T-helper 2 cell treated with Interferon-gamma antibody and Interleukin-4, amounts not matched to agents 5 μg/mL and 100 μg/mL, for 36 hours (primary cell): ENCODE results near the gene PRODH.
"Not testable (repeated sequence)": the region's sequence is repeated elsewhere in the genome, so short reads cannot be mapped to it uniquely, and the experiment has no call there.

Experiments
- DNase-seq: peaks from one replicate; pipeline ENCODE4 v3.0.0; 2021; ENCODE audit warnings: low spot score
- H3K27ac Mint-ChIP-seq: one replicate; pipeline ENCODE4 v1.8.0; 2021; ENCODE audit warnings: mild to moderate bottlenecking, mixed read lengths
- H3K27me3 Mint-ChIP-seq: one replicate; pipeline ENCODE4 v1.8.0; 2021; ENCODE audit warnings: low read depth, mixed read lengths
- H3K36me3 Mint-ChIP-seq: one replicate; pipeline ENCODE4 v1.8.0; 2021; ENCODE audit warnings: low read depth, mixed read lengths
- H3K4me1 Mint-ChIP-seq: one replicate; pipeline ENCODE4 v1.8.0; 2021; ENCODE audit warnings: low read depth, mixed read lengths
- H3K4me3 Mint-ChIP-seq: one replicate; pipeline ENCODE4 v1.8.0; 2022; ENCODE audit warnings: mild to moderate bottlenecking, moderate library complexity, mixed read lengths
- H3K9me3 Mint-ChIP-seq: one replicate; pipeline ENCODE4 v1.8.0; 2021; ENCODE audit warnings: mixed read lengths

PRODH gene

DNA sequence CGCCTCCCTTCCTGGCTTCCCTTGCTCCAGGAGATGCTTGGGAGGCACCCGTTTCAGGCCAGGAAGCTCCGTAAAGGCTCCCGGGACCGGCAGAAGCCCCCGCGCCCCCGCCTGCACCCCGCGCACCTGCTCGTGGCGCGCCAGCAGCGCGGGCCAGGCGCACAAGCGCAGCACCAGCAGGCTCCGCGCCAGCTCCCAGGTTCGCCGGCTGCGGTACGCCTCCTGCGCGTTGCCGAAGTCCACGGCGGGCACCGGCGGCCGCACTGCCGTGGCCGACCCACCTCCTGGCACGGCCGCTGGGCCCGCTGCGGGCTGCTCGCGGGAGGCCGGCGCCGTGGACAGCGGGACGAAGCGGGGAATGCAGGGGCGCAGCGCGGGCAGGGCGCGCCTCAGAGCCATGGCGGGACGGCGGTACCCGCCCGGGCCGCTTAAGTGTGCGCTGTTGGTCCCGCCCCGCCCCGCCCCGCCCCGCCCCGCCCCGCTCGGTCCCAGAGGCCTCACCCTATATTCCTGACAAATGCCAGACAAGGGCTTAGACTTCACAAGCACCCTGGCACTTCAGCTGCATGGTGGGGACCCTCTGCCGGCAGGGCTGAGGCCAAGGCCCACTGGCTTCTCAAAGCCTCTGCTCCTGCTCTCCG lies at the start of gene PRODH:
Gene PRODH, minus strand, starts transcription at position 405 of the 641 bp plus-strand sequence. Its CDS starts 6 bp downstream, at position 399.
- H3K9me3 Mint-ChIP-seq: no peaks in the 10 kb centered on the region
- no peaks in the 10 kb centered on the region for H3K27me3 Mint-ChIP-seq
- no peak within 1 kb of the TSS for H3K4me3 Mint-ChIP-seq
- no peaks in the 10 kb centered on the region for H3K36me3 Mint-ChIP-seq
- no peak for DNase-seq
- H3K4me1 Mint-ChIP-seq: no peaks in the 10 kb centered on the region
- no peak within 1 kb of the TSS for H3K27ac Mint-ChIP-seq

DNA sequence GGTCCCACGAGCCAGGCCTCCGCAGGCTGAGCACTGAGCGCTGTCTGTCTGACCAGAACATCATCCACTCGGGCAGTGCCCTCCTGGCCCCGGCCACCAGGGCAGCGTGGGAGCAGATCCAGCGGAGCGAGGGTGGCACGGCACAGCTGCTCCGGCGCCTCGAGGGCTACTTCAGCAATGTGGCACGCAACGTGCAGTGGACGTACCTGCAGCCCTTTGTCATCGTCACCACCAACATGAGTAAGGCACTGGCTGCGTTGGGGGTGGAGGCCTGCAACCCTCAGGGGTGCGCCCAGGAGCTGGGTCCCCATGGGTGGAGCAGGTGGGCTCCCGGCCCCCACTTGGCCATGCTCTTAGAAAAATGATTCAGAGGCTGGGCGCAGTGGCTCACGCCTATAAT lies 49.7 kb upstream of the PRODH start:
- Mint-ChIP-seq H3K4me1 (no peaks in the 10 kb centered on the region), H3K9me3 (no peaks in the 10 kb centered on the region), H3K27ac (no peak overlapping the region), H3K27me3 (no peaks in the 10 kb centered on the region), H3K4me3 (no peak overlapping the region), H3K36me3 (no peaks in the 10 kb centered on the region)
- DNase-seq: no peak

DNA sequence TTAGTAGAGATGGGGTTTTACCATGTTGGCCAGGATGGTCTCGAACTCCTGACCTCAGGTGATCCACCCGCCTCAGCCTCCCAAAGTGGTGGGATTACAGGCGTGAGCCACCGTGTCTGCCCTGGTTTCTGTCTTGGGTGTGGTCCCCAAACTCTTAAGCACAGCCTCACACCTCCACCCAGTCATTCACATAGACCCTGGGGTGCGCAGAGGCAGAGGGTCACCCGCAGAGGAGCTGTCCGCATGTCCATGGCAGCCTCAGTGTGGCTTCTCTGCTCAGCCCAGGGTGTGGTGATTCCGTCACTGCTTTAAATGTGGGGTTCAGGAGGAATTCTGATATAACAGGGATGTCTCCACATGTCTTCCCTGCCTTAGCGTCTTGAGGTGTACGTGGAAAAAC lies 48.5 kb upstream of the PRODH start:
- no peaks in the 10 kb centered on the region for H3K27me3 Mint-ChIP-seq
- DNase-seq: no peak
- no peak overlapping the region for H3K4me3 Mint-ChIP-seq
- H3K9me3 Mint-ChIP-seq: peaks cover 1% of the 10 kb centered on the region
- no peaks in the 10 kb centered on the region for H3K4me1 Mint-ChIP-seq
- H3K27ac Mint-ChIP-seq: no peak overlapping the region
- H3K36me3 Mint-ChIP-seq: no peaks in the 10 kb centered on the region

DNA sequence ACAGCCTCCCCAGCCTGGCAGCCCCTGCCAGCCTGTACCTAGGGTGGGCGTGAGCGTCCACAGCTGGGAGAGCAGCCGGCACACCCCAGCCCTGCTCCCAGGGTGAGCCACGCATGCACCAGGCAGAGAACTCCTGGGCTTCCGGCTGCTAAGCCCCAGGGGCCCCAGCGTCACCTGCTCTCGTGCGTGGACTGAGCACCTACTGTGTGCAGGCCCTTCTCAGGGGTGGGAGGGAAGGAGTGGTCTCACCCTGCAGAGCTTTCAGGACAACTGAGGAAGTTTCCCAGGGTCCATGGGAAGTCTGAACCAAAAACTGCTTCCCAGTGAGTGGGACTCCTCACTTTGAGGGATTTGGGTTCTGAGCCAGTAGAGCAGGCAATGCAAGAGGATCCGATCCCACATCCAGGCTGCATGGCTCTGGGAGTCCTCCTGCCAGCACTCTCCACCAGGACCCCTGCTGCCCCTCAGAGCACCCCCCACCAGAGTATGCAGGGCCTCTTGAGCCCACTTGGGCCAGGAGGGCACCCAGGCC lies 47.1 kb upstream of the PRODH start:
- H3K27ac Mint-ChIP-seq: no peak overlapping the region
- H3K9me3 Mint-ChIP-seq: peaks cover 3% of the 10 kb centered on the region
- H3K36me3 Mint-ChIP-seq: no peaks in the 10 kb centered on the region
- H3K4me1 Mint-ChIP-seq: no peaks in the 10 kb centered on the region
- DNase-seq: no peak
- no peak overlapping the region for H3K4me3 Mint-ChIP-seq
- no peaks in the 10 kb centered on the region for H3K27me3 Mint-ChIP-seq

- H3K4me3 Mint-ChIP-seq: no peak overlapping the region
- no peaks in the 10 kb centered on the region for H3K4me1 Mint-ChIP-seq
- H3K27me3 Mint-ChIP-seq: no peaks in the 10 kb centered on the region
- H3K36me3 Mint-ChIP-seq: no peaks in the 10 kb centered on the region
- peaks cover 3% of the 10 kb centered on the region for H3K9me3 Mint-ChIP-seq
- no peak for DNase-seq
- no peak overlapping the region for H3K27ac Mint-ChIP-seq
These were observed 44.7 kb upstream of the PRODH start for GRCh38 chr22:18980829-18981228.

DNA sequence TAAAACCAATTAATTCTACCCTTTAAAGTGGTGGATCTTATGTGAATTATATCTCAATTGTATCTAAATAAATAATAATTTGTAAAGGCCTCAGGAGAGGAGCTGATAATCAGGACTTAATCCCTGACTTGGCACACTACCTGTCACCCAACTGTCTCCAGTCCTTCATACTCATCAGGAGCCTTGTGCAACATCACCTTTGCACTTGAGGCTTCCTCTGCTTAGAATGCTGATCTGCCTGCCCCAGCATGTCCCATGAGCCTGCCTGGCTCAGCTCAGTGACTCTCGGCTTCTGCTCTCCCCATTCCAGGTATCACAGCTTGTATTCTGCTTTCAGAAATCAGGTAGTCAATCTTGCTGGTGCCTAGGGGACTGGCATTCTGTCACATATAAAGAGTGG lies 43.9 kb upstream of the PRODH start:
- Mint-ChIP-seq H3K27ac (no peak overlapping the region), H3K4me3 (no peak overlapping the region), H3K36me3 (no peaks in the 10 kb centered on the region), H3K4me1 (no peaks in the 10 kb centered on the region), H3K9me3 (peaks cover 3% of the 10 kb centered on the region), H3K27me3 (no peaks in the 10 kb centered on the region)
- DNase-seq: no peak

DNA sequence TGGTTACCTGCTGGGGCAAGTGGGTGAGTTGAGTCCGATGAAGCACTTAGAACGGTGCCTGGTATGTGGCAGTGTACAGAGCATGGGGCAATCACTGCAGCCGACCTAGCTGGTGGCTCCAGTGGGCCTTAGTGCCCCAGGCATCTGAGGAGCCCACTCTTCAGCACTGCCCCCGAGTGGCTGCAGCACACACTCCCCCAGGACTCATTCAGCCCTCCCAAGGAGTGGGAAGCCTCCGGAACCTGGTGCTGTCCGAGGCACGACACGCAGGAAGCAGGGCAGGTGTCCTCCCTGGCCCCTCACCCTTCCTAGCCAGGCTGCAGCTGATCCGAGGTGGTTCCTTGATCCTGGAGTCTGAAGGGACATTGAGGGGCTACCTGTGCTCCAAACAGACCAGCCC lies 42.4 kb upstream of the PRODH start:
- H3K36me3 Mint-ChIP-seq: no peaks in the 10 kb centered on the region
- H3K4me3 Mint-ChIP-seq: no peak overlapping the region

DNA sequence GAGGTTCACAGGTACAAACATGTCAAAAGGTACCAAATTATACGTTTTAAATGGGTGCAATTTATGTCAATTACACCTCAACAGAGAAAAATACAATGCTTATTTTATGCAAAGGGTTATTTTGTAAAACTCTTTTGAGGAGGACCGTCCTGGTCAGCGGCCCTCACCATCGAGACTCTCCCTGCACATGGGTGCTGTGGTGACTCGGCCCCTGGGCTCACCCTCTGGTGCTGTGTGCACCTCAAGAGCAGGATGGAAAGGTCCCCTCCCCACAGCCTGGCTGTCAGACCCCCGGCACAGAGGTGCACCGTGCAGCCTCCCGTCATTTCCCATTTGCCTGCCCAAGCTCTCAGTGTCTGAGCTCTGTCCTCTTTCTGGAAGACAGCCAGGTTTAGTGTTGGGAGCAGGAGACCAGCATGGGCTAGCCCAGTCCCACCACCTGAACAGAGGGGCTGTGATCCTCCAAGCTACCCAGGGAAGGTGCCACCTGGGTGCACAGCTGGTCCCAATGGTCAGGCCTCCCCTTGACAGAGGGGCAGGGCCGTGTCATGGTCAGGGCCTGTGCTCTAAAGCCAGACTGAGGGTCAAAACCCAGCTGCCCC lies 41.8 kb upstream of the PRODH start:
- H3K9me3 Mint-ChIP-seq: peaks cover 3% of the 10 kb centered on the region
- H3K27ac Mint-ChIP-seq: no peak overlapping the region
- H3K27me3 Mint-ChIP-seq: no peaks in the 10 kb centered on the region
- DNase-seq: no peak
- H3K4me1 Mint-ChIP-seq: no peaks in the 10 kb centered on the region
- H3K36me3 Mint-ChIP-seq: no peaks in the 10 kb centered on the region
- H3K4me3 Mint-ChIP-seq: no peak overlapping the region

More for the DNA sequence above, 42.4 kb upstream of the PRODH start:
- H3K27ac Mint-ChIP-seq: no peak overlapping the region
- H3K27me3 Mint-ChIP-seq: no peaks in the 10 kb centered on the region
- H3K9me3 Mint-ChIP-seq: peaks cover 3% of the 10 kb centered on the region
- DNase-seq: no peak
- H3K4me1 Mint-ChIP-seq: no peaks in the 10 kb centered on the region

DNA sequence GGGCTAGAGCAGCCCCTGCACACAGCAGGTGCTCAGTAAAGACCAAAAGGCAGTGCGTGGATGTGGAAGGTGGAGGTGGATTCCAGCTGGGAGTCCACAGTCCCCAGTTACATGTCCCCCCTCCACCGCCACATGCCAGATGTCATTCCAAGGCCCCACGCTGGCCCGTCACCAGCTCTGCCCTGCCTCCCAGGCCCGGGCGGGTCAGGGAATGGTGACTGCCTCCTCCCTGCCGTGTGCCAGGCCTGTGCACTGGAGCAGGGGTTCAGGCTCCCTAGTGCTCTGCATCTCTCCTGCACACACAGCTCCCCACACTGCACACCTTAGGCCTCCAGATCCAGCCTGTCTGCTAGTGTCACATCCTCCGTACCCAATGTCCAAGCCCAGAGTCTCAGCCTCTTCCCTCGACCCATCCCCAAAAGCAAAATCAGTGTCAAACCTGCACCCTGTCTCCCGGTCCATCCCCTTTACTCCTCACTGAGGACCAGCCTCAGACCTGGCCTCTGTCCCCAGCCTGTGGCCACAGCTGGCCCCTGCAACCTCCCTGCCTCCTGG lies 40.2 kb upstream of the PRODH start:
- DNase-seq: no peak
- H3K27ac Mint-ChIP-seq: no peak overlapping the region
- peaks cover 3% of the 10 kb centered on the region for H3K9me3 Mint-ChIP-seq
- no peaks in the 10 kb centered on the region for H3K36me3 Mint-ChIP-seq
- peaks cover 5% of the 10 kb centered on the region for H3K27me3 Mint-ChIP-seq
- H3K4me1 Mint-ChIP-seq: no peaks in the 10 kb centered on the region
- no peak overlapping the region for H3K4me3 Mint-ChIP-seq

DNA sequence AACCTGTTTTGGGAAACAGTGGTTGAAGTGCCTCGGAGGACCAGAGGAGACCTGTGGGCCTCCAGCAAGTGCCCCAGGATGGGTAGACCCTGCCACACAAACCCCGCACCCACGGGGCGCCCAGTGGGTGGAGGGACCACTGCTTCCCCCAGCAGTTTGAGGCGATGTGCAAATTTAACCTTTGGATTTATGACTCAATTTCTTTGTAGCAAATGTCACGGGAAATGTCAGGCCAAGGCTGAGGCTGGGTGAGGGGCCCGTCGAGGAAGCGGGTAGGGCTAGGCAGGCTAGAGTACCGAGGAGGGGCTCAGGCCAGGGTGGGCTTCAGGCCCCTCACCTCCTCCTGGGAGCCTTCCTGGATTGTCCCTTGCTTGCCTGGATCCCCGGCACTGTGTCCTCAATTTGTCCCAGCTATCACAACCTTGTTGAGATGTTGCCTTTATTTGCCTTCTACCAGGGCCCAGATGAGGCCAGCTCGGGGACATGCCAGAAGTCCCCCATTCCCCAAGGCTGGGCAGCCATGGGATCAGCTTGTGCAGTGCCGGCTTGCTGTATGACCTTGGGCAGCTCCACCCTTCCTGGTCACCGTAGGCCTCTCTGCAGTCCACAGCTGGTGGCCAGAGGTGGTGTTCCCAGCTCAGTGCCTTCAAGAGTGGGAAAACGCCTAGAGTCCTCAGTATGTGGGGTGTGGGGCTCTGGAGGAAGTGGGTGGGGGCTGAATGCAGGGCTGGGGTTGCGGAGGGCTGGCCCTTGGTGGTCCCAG lies 39.5 kb upstream of the PRODH start:
- H3K36me3 Mint-ChIP-seq: no peaks in the 10 kb centered on the region
- DNase-seq: no peak
- no peak overlapping the region for H3K27ac Mint-ChIP-seq
- H3K9me3 Mint-ChIP-seq: peaks cover 3% of the 10 kb centered on the region
- no peak overlapping the region for H3K4me3 Mint-ChIP-seq
- H3K27me3 Mint-ChIP-seq: peaks cover 6% of the 10 kb centered on the region
- H3K4me1 Mint-ChIP-seq: no peaks in the 10 kb centered on the region

GRCh38 chr22:18974477-18975180 lies 38.5 kb upstream of the PRODH start:
- peaks cover 8% of the 10 kb centered on the region for H3K27me3 Mint-ChIP-seq
- DNase-seq: no peak
- H3K9me3 Mint-ChIP-seq: peaks cover 3% of the 10 kb centered on the region
- H3K4me3 Mint-ChIP-seq: no peak overlapping the region
- H3K27ac Mint-ChIP-seq: no peak overlapping the region
- no peaks in the 10 kb centered on the region for H3K36me3 Mint-ChIP-seq
- H3K4me1 Mint-ChIP-seq: no peaks in the 10 kb centered on the region

DNA sequence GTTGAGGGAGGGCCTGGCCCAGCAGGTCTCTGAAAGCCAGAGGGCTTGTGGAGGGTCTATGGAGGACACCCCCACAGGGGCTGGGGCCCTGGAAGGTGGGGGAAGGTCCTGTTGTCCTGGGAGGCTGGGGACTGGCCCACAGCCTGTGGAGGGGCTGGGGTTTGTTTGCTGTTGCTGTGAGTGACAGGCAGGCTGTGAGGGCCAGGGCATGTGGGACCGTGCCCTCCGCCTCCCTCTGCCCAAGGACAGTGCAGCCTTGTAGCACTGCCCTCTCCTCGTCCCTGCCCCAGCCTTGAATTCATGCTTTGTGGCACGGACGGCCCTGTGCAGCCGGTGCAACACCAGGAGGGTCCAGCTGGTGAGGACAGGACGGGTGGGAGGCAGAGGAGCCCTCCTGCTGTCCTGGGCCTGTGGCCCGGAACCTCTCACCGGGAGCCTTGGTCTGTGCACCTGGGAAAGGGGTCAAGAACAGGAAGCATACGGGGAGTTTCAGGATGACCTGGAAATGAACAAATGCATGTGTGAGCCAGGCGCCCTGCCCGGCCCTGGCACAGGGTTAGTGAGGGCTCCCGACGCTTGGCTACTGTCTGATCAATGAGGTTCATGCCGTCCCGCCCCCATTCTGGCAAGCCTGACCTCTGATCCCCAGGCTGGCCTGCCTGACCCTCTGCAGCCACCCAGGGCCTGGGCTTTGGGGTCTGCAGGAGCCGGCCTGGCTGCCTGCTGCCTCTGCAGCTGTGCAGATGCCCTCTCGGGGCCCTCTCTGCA lies 37.4 kb upstream of the PRODH start:
- Mint-ChIP-seq H3K27ac (no peak overlapping the region), H3K27me3 (peaks cover 13% of the 10 kb centered on the region), H3K9me3 (no peaks in the 10 kb centered on the region), H3K36me3 (no peaks in the 10 kb centered on the region), H3K4me1 (no peaks in the 10 kb centered on the region), H3K4me3 (no peak overlapping the region)
- DNase-seq: no peak

DNA sequence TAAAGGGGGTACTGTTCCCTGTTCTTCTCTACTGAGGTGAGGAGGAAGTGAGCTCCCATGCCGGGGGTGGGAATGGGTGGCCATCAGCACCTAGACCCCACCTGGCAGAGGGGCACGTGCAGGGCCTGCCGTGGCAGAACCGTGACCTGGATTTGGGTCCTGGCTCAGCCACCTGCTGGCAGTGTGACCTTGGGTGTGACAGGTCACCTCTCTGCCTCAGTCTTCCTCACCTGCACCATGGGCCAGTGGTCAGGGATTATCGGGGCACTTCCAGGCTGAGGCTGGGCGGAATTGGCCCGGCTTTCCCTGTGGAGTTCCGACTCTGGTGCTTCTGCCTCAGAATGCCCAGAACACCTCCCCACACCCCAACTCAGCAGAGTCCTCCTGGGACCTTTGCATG lies 36.5 kb upstream of the PRODH start:
- not testable (repeated sequence) for H3K27ac Mint-ChIP-seq, DNase-seq, H3K4me3 Mint-ChIP-seq, H3K4me1 Mint-ChIP-seq, H3K9me3 Mint-ChIP-seq, H3K36me3 Mint-ChIP-seq
- peaks cover 13% of the 10 kb centered on the region for H3K27me3 Mint-ChIP-seq
